ENCODE measurements around the gene CIBAR2. TPM values are rescaled to one million over a fixed set of nuclear protein-coding genes. Genes with fewer than 3 reads are reported as not detected.

Gene CIBAR2
- total and polyA plus RNA-seq, 2 experiments from 2014 or later = not detected

- H3K36me3 Mint-ChIP-seq (ENCODE audit: low read depth) = no peaks in the 10 kb centered on the region
- no peak for TF ChIP-seq CREB1 (CRISPR knock-in tag; IDR thresholded peaks at IDR 0.05; ENCODE audit: low read depth)
- TF ChIP-seq, protein P1, sequence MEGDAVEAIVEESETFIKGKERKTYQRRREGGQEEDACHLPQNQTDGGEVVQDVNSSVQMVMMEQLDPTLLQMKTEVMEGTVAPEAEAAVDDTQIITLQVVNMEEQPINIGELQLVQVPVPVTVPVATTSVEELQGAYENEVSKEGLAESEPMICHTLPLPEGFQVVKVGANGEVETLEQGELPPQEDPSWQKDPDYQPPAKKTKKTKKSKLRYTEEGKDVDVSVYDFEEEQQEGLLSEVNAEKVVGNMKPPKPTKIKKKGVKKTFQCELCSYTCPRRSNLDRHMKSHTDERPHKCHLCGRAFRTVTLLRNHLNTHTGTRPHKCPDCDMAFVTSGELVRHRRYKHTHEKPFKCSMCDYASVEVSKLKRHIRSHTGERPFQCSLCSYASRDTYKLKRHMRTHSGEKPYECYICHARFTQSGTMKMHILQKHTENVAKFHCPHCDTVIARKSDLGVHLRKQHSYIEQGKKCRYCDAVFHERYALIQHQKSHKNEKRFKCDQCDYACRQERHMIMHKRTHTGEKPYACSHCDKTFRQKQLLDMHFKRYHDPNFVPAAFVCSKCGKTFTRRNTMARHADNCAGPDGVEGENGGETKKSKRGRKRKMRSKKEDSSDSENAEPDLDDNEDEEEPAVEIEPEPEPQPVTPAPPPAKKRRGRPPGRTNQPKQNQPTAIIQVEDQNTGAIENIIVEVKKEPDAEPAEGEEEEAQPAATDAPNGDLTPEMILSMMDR (conservative IDR thresholded peaks at IDR 0.05; ENCODE audit: low read depth in 2 of 2) = no peak
- no peak for TF ChIP-seq ETS1 (IDR thresholded peaks at IDR 0.05)
- TF ChIP-seq EZH2phosphoT487 (IDR thresholded peaks at IDR 0.05; ENCODE audit: unreplicated experiment) = no peak
- TF ChIP-seq ZNF114 (CRISPR knock-in tag; IDR thresholded peaks at IDR 0.05) = no peak
- TF ChIP-seq, protein P2, sequence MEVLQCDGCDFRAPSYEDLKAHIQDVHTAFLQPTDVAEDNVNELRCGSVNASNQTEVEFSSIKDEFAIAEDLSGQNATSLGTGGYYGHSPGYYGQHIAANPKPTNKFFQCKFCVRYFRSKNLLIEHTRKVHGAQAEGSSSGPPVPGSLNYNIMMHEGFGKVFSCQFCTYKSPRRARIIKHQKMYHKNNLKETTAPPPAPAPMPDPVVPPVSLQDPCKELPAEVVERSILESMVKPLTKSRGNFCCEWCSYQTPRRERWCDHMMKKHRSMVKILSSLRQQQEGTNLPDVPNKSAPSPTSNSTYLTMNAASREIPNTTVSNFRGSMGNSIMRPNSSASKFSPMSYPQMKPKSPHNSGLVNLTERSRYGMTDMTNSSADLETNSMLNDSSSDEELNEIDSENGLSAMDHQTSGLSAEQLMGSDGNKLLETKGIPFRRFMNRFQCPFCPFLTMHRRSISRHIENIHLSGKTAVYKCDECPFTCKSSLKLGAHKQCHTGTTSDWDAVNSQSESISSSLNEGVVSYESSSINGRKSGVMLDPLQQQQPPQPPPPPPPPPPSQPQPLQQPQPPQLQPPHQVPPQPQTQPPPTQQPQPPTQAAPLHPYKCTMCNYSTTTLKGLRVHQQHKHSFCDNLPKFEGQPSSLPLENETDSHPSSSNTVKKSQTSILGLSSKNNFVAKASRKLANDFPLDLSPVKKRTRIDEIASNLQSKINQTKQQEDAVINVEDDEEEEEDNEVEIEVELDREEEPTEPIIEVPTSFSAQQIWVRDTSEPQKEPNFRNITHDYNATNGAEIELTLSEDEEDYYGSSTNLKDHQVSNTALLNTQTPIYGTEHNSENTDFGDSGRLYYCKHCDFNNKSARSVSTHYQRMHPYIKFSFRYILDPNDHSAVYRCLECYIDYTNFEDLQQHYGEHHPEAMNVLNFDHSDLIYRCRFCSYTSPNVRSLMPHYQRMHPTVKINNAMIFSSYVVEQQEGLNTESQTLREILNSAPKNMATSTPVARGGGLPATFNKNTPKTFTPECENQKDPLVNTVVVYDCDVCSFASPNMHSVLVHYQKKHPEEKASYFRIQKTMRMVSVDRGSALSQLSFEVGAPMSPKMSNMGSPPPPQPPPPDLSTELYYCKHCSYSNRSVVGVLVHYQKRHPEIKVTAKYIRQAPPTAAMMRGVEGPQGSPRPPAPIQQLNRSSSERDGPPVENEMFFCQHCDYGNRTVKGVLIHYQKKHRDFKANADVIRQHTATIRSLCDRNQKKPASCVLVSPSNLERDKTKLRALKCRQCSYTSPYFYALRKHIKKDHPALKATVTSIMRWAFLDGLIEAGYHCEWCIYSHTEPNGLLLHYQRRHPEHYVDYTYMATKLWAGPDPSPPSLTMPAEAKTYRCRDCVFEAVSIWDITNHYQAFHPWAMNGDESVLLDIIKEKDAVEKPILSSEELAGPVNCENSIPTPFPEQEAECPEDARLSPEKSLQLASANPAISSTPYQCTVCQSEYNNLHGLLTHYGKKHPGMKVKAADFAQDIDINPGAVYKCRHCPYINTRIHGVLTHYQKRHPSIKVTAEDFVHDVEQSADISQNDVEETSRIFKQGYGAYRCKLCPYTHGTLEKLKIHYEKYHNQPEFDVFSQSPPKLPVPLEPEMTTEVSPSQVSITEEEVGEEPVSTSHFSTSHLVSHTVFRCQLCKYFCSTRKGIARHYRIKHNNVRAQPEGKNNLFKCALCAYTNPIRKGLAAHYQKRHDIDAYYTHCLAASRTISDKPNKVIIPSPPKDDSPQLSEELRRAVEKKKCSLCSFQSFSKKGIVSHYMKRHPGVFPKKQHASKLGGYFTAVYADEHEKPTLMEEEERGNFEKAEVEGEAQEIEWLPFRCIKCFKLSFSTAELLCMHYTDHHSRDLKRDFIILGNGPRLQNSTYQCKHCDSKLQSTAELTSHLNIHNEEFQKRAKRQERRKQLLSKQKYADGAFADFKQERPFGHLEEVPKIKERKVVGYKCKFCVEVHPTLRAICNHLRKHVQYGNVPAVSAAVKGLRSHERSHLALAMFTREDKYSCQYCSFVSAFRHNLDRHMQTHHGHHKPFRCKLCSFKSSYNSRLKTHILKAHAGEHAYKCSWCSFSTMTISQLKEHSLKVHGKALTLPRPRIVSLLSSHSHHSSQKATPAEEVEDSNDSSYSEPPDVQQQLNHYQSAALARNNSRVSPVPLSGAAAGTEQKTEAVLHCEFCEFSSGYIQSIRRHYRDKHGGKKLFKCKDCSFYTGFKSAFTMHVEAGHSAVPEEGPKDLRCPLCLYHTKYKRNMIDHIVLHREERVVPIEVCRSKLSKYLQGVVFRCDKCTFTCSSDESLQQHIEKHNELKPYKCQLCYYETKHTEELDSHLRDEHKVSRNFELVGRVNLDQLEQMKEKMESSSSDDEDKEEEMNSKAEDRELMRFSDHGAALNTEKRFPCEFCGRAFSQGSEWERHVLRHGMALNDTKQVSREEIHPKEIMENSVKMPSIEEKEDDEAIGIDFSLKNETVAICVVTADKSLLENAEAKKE (CRISPR knock-in tag; IDR thresholded peaks at IDR 0.05) = no peak
- no peak for TF ChIP-seq JUNB (IDR thresholded peaks at IDR 0.05; ENCODE audit: unreplicated experiment)
- TF ChIP-seq STAT1 (IDR thresholded peaks at IDR 0.05; ENCODE audit: unreplicated experiment) = no peak
- no peak for TF ChIP-seq ZNF331 (CRISPR knock-in tag; IDR thresholded peaks at IDR 0.05; ENCODE audit: low read depth)
- no peak for TF ChIP-seq EZH2 (IDR thresholded peaks at IDR 0.05; ENCODE audit: low read depth, unreplicated experiment)
- TF ChIP-seq REST (IDR thresholded peaks at IDR 0.05; ENCODE audit: unreplicated experiment) = no peak
- TF ChIP-seq NANOG (IDR thresholded peaks at IDR 0.05; ENCODE audit: borderline replicate concordance) = no peak
- no peak for TF ChIP-seq POLR2AphosphoS5 (IDR thresholded peaks at IDR 0.05; ENCODE audit: low read depth)
- no peaks in the 10 kb centered on the region for H3K79me2 ChIP-seq (replicated peaks; ENCODE audit: insufficient read depth)
- H4K20me1 ChIP-seq (replicated peaks; ENCODE audit: insufficient read depth) = no peaks in the 10 kb centered on the region
- peaks cover 41% of the 10 kb centered on the region for H3K4me1 Mint-ChIP-seq
- H3K4me2 ChIP-seq = no peak overlapping the region
- H3K27me3 Mint-ChIP-seq (ENCODE audit: insufficient read depth, low read depth, poor library complexity) = peaks cover 10% of the 10 kb centered on the region
- ATAC-seq (no peak), DNase-seq (ENCODE audit: low spot score) (no peak)
- H3K9me2 ChIP-seq (ENCODE audit: insufficient read depth) = no peaks in the 10 kb centered on the region
- H2AFZ ChIP-seq = no peak overlapping the region
- 0 out of 2 replicates have a peak, but pooled peaks cover 5% of the 10 kb centered on the region for H3F3A ChIP-seq (replicated peaks; ENCODE audit: low read depth)
- H3K27ac ChIP-seq (ENCODE audit: low read depth) = no peak overlapping the region
- no peak overlapping the region for H3K27ac Mint-ChIP-seq
- no peaks in the 10 kb centered on the region for H3K27me3 ChIP-seq (ENCODE audit: insufficient read depth)
- no peaks in the 10 kb centered on the region for H3K36me3 ChIP-seq (ENCODE audit: insufficient read depth)
- H3K4me3 ChIP-seq = no peak overlapping the region
- no peak overlapping the region for H3K4me3 Mint-ChIP-seq
- peaks cover 15% of the 10 kb centered on the region for H3K4me1 ChIP-seq (ENCODE audit: insufficient read depth)
- no peaks in the 10 kb centered on the region for H3K9me3 Mint-ChIP-seq
Observed at GRCh38 chr16:85058909-85059308, 53.4 kb downstream of the CIBAR2 start.
